A549 (cell line): ENCODE results near the gene GNAO1.

Source experiments
- EP300 ChIP-seq, 2 experiments: fragments of >200 bp; sonication (Bioruptor Twin); formaldehyde crosslinking; IDR thresholded peaks; 2 replicates in 1 of 2; 3 replicates in 1 of 2; pipeline ENCODE4 v1.6.1; 2016 to 2017
- JUNB ChIP-seq: fragments of >200 bp; sonication (Bioruptor Twin); formaldehyde crosslinking; IDR thresholded peaks from 2 replicates; pipeline ENCODE4 v1.6.1; 2016
- ZSCAN20 ChIP-seq: fragments of 250-450 bp; sonication (Bioruptor Pico); IDR thresholded peaks from 2 replicates; pipeline ENCODE4 v1.8.0; 2022; ENCODE audit warnings: mild to moderate bottlenecking, moderate library complexity
- TF ChIP-seq, protein P1 (sequence below): fragments of >200 bp; sonication (Bioruptor Twin); formaldehyde crosslinking; IDR thresholded peaks from 3 replicates; pipeline ENCODE4 v1.5.1; 2016

DNA sequence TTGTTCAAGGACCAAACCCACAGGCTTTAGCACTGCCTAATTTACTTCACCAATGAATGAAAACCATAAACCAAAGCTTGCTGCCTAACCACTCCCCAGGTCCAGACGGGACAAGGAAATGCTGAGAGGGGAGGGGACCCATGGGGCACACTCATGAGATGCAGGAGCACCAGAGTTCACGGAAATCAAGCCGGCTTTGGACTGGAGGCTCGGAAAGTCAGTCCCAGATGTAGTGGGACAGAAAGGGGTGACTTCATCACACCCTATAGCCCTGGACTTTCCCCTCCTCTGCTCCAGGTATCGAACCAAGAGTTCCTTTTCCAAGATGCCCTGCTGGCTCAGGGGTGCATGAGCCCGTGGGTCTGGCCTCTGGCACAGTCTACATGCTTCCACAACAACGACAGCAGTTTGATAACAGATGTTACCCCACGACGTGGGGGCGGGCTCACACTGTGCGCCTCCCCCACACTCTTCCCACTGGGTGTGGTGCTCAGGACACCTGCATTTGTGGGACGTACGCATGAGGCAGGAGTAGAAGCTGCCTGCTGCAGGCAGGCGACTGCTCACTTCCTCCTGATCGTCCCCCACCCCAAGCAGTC is 170.9 kb downstream of the GNAO1 start:
- TF ChIP-seq ZSCAN20 (CRISPR knock-in tag), result no peak
- TF ChIP-seq JUNB, result no peak
- TF ChIP-seq, protein P1, sequence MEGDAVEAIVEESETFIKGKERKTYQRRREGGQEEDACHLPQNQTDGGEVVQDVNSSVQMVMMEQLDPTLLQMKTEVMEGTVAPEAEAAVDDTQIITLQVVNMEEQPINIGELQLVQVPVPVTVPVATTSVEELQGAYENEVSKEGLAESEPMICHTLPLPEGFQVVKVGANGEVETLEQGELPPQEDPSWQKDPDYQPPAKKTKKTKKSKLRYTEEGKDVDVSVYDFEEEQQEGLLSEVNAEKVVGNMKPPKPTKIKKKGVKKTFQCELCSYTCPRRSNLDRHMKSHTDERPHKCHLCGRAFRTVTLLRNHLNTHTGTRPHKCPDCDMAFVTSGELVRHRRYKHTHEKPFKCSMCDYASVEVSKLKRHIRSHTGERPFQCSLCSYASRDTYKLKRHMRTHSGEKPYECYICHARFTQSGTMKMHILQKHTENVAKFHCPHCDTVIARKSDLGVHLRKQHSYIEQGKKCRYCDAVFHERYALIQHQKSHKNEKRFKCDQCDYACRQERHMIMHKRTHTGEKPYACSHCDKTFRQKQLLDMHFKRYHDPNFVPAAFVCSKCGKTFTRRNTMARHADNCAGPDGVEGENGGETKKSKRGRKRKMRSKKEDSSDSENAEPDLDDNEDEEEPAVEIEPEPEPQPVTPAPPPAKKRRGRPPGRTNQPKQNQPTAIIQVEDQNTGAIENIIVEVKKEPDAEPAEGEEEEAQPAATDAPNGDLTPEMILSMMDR, result no peak
- no peak for TF ChIP-seq EP300 (IDR thresholded peaks at IDR 0.05)
